Stimulated activated CD8-positive, alpha-beta memory T cell treated with anti-CD3 and anti-CD28 coated beads, Interleukin-15, amount 100 ng/mL, for 4 hours (primary cell): ENCODE measurements around the gene NHS.
"Not testable (repeated sequence)": the region's sequence is repeated elsewhere in the genome, so short reads cannot be mapped to it uniquely, and the experiment has no call there.

Source experiments
- DNase-seq, 2 donors: peaks; one replicate each; pipeline ENCODE4 v3.0.0-alpha.2; 2020; ENCODE audit warnings: low read depth in 2 of 2

NHS gene

GRCh38 chrX:17496407-17496806 is 121.4 kb downstream of the NHS start:
- no peak for DNase-seq

GRCh38 chrX:17497193-17497592 is 122.2 kb downstream of the NHS start:
- no peak for DNase-seq

DNA sequence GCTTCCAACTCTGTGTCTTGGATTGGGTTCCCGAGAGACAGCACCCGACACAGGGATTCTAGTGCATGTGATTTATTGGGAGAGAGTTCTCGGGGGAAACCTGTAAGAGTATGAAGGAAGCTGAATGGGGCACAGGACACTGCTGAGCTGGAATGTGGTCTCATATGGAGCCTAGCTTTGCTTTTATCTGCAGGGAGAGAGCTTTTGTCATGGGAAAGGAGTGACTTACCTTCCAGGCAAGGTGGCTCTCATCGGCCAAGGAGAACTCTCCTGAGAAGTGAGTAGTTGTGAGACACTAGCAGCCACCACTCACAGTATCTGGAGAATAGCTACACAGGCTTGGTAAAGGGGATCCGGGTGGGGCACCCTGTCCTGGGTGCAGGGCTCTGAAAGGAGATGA is 124.5 kb downstream of the NHS start:
- DNase-seq = no peak

- no peak for DNase-seq
Measured at GRCh38 chrX:17500145-17500579, 125.2 kb downstream of the NHS start.

GRCh38 chrX:17501746-17502145 is 126.7 kb downstream of the NHS start:
- DNase-seq = no peak

DNA sequence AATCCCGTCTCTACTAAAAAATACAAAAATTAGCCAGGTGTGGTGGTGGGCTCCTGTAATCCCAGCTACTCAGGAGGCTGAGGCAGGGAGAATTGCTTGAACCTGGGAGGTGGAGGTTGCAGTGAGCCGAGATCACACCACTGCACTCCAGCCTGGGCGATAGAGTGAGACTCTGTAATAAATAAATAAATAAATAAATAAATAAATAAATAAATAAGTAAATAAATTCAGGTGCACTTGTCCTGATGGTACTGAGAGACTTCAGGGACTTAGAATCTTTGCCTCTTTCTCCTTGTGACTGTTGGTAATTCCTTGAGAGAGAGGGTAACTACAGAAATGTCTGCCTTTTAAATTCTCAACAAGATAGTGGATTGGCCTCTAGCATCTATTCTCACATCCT is 131.4 kb downstream of the NHS start:
- not testable (repeated sequence) for DNase-seq

GRCh38 chrX:17511556-17511955 is 136.6 kb downstream of the NHS start:
- DNase-seq = no peak

DNA sequence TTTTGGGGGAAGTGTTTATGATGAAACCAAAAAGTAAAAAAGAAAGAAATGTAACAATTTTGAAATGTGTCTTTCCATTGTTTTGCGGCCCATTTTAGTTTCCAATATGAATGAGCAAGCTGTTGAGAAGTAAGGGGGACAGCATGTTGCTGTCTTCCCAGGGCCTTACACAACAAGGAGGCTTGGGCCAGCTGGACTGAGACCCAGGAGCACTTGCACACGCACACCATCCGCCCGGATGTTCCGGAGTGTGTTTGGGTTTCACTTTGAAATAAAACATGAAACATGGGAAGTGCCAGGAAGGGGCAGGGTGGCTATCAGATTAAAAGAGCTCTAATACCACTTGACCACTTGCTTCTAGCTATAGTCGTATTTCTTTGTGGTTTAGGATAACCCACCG is 144.4 kb downstream of the NHS start:
- DNase-seq = no peak

DNA sequence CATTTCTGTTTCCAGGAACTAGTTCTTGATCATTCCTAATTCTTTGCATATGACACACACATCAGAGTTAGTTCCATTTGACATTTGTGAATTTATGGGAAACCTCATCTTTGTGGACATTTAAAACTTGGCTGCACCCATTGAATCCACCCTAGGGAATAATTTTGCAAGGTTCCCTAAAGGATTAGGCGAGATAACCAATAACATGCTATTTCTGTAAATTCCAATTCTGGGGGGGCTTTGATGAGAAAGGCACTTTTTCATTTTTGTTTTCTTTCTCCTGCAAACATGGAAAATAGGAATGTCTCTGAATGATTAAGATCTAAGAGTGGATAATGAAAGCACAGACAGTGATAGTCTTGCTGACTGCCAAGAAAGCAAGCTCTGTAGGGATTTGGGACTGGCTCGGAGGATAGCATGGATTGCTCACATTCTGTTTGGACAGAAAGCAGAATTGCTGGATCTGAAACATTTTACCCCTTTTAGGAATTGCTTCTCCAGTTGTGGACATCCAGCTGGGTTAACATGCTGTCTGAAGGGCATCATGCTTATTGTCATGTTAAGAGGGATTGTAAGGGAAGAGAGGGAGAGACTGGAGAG is 145.1 kb downstream of the NHS start:
- DNase-seq = no peak

DNA sequence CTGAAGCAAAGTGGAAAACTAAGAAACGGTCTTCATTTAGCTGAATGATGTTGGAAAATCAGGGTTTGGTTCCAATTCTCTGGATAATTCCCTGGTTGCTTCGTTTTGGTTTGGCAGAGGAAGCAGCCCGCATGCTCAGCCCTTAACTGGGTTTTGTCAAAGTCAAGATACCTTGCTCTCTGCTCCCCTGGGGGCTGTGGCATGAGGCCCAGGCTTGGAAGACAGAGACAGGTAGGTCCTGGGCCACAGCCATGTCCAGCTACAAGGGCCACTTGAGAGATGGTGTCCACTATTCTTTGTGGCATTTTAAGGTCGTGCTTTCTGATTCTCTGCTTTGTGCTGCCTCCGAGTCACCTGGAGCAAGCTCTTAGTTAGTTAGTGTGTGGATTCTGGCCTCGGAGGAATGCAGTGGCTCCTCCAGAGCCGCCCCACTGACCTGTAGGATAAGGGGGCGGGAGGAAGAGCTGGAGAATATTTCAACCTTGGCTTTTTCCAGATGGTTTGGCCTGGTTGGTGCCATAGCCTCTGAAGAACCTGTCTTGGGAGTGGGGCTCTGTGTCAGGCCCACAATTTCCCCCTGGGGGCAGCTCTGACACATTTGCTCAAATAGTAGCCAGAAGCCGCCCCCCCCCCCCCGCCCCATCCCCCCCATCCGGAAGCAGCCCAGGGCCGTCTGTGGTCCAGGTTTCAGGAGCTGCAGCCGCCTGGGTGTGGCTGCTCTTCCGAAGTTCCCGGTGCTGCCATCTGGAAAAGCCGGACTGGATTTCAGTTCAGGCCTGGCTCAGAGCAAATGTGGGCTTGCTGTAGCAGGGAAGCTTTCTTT is 147.1 kb downstream of the NHS start:
- DNase-seq = no peak

DNA sequence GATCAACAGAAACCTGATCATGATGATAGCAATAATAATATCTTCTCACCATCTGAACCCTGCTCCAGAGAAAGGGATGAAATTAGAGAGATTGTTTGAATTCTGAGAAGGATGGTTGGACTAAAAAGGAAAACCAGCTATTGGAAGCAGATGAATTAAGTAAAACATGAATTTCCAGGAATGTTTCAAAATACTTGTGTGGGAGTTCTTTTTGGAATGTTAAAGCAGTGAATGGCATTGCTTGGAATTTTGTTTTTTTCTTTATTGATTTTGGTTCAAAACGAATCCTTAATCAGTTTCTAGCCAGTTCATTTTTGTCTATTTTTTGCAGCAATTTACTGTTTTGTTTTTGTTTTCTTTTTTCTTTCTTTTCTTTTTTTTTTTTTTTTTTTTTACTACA is 150.3 kb downstream of the NHS start:
- DNase-seq = no peak

GRCh38 chrX:17525762-17526555 is 151.0 kb downstream of the NHS start:
- DNase-seq = no peak

- no peak for DNase-seq
Measured at GRCh38 chrX:17527135-17527701, 152.2 kb downstream of the NHS start.

- DNase-seq = no peak
Measured at GRCh38 chrX:17527922-17528321, 152.9 kb downstream of the NHS start.

GRCh38 chrX:17529151-17529745 is 154.2 kb downstream of the NHS start:
- no peak for DNase-seq

DNA sequence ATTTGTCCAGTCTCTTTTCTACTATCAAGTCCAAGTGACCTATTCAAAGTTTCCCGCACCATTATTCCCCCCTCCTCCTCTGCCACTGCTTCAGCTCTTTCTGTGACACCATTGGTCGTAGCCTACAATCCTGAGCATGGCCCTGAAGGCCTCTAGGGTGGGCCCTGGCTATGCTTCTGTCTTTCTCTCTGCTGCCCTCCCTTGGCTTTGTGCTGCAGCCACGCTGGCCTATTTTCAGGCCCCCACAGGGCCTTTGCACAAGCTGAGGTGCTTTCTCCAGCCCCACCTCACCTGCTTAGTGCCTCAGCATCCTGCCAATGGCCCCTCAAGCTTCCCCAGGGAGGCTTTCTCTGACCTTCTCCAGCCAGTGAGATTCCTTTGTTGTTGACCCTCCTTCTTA is 156.5 kb downstream of the NHS start:
- no peak for DNase-seq

DNA sequence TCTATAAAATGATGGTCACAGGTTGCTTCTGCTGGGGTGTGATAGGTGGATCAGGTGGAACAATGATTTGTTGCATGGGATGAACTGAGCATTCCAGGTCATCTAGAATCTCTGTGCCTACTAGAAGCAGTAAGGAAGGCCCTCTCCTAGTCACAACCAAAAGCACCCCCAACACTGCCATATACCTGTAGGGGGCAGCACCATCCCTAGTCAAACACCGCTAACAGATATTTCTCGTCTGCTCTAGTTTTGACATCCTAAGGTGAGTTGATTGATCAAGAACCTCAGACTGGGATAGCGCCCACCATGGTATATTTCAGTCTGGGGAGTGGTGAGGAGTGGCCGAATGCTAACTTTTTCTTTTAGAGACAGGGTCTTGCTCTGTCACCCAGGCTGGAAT is 160.2 kb downstream of the NHS start:
- DNase-seq = no peak

DNA sequence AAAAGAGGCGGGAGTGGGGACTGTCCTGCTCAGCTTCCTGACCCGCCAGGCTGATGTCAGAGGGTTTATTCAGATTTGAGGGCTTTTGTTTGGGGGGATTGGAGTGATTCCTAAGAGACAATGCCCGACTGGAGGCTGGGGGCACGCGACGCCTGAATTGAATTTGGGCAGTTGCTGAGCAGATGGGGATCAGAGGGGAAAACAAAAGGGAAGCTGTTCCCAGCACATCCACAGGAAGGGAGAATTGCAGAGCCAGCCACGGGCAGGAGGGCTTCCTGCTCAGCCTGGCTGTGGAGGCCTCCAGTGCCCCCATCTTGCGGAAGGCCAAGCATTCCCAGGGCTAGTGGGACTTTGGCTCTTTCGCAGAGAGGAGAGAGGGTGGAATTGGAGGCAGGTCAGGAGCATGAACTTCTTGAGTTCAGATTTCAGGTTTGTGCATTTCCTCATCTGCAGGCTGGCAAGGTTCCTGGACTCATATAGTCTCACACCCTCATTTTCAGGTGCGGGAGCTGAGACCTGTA is 162.8 kb downstream of the NHS start:
- DNase-seq = no peak

DNA sequence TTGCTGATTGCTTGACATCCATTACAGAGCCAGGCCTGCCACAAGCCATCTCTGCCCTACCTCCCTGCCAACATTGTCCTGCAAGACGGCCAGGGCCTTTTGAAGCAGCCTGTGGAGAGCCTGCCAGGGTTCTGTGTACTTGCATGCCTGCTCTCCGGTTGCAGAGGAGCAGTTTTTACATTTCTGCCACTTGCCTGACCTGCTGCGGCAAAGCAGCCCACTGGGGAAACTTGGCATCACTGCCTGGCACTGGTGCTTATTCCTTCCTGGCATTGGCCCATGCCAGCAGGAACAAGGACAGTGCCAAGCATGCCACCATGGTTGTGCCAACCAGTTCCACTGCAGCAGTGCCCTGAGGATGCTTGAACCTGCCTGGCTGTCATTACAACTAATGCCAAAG is 167.1 kb downstream of the NHS start:
- no peak for DNase-seq

DNA sequence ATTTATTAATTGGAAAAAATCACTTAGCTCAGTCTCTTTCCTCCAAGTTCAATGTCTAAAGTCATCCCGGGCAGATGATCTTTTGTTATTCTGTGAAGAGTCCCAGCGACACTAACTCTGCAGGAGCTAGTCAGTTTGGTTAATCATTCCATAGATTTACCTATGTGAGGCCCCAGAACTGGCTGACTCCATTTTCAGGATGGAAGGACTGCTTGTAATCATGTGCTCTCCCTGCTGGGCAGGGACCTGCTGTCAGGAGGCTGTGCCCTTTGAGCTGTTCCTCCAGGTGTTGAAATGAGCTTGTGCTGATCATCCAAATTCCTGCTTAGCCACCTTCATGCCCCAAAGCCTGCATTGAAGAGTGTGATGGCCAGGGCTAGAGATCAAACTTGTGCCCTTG is 169.8 kb downstream of the NHS start:
- no peak for DNase-seq

- no peak for DNase-seq
Measured at GRCh38 chrX:17546356-17546755, 171.4 kb downstream of the NHS start.

DNA sequence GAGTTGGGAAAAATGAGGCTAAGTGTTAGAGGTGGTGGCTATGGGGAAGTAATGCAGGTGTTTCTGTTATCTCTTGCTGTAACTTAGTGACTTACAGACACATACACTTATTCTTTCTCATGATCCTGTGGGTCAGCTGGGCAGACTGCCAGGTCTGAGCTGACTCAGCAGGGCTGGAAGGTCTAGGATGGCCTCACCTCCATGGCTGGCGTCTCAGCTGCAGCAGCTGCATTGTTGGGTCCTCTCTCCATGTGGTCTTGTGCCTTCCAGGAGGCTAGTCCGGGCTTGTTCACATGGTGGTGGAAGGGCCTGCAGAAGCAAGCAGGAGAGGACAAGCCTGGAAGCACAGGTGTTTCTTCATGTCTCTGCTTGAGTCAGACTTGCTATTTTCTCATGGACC is 172.7 kb downstream of the NHS start:
- DNase-seq = no peak
